HG03354 (cell line): ENCODE results near the gene ASCC2.
"Not testable (repeated sequence)": the region's sequence is repeated elsewhere in the genome, so short reads cannot be mapped to it uniquely, and the experiment has no call there.

Source experiments
- ATAC-seq: cut with Tn5 transposase; IDR thresholded peaks from one replicate; pipeline ENCODE4 v1.9.1; 2021; ENCODE audit warnings: mild to moderate bottlenecking; ENCODE audit not compliant: unreplicated experiment, poor library complexity, severe bottlenecking

The ASCC2 gene

GRCh38 chr22:29837741-29838598, at the start of gene ASCC2:
Gene ASCC2, minus strand, starts transcription at chr22:29838274. Its CDS starts 5,949 bp downstream, at chr22:29832325.
- ATAC-seq, result peak; percentile 96

- no peak for ATAC-seq
These were observed 49.3 kb upstream of the ASCC2 start for GRCh38 chr22:29887358-29887757.

GRCh38 chr22:29886596-29886995, 48.5 kb upstream of the ASCC2 start:
- no peak for ATAC-seq

- ATAC-seq, result no peak
These were observed 47.5 kb upstream of the ASCC2 start for GRCh38 chr22:29885610-29886009.

GRCh38 chr22:29883775-29884097, 45.7 kb upstream of the ASCC2 start:
- no peak for ATAC-seq

- ATAC-seq, result peak; percentile 81
These were observed 45.1 kb upstream of the ASCC2 start, which contains the start of gene MTMR3 for GRCh38 chr22:29883045-29883774. Gene MTMR3, plus strand, starts transcription at chr22:29883174. Its CDS starts 87,886 bp downstream, at chr22:29971060.

- no peak for ATAC-seq
These were observed 44.6 kb upstream of the ASCC2 start for GRCh38 chr22:29882716-29883044.

- ATAC-seq, result no peak
These were observed 41.7 kb upstream of the ASCC2 start for GRCh38 chr22:29879753-29880152.

- ATAC-seq, result no peak
These were observed 39.5 kb upstream of the ASCC2 start for GRCh38 chr22:29877620-29878019.

GRCh38 chr22:29873943-29874342, 35.9 kb upstream of the ASCC2 start:
- ATAC-seq, result no peak

GRCh38 chr22:29872989-29873388, 34.9 kb upstream of the ASCC2 start:
- ATAC-seq, result no peak

- no peak for ATAC-seq
These were observed 34.2 kb upstream of the ASCC2 start for GRCh38 chr22:29872144-29872893.

GRCh38 chr22:29871684-29872083, 33.6 kb upstream of the ASCC2 start:
- ATAC-seq, result no peak

- ATAC-seq, result no peak
These were observed 32.5 kb upstream of the ASCC2 start for GRCh38 chr22:29870574-29870973.

GRCh38 chr22:29867851-29868250, 29.8 kb upstream of the ASCC2 start:
- no peak for ATAC-seq

GRCh38 chr22:29867260-29867659, 29.2 kb upstream of the ASCC2 start:
- ATAC-seq, result no peak

- not testable (repeated sequence) for ATAC-seq
These were observed 27.5 kb upstream of the ASCC2 start for GRCh38 chr22:29865572-29865971.

- no peak for ATAC-seq
These were observed 23.7 kb upstream of the ASCC2 start for GRCh38 chr22:29861672-29862297.

- no peak for ATAC-seq
These were observed 22.1 kb upstream of the ASCC2 start for GRCh38 chr22:29860006-29860766.
